AG09319 (cell line): ENCODE data around the gene SSNA1.

Experiments used
- DNase-seq: peaks from one replicate; pipeline ENCODE4 v3.0.0-alpha.2; 2010; ENCODE audit warnings: low read depth; ENCODE audit errors: extremely low read depth
- TF ChIP-seq, protein P1 (sequence below): IDR thresholded peaks from 2 replicates; pipeline ENCODE4 v1.5.1; 2011; ENCODE audit warnings: low read depth, mild to moderate bottlenecking, inconsistent platforms, low read length, moderate library complexity

The SSNA1 gene

DNA sequence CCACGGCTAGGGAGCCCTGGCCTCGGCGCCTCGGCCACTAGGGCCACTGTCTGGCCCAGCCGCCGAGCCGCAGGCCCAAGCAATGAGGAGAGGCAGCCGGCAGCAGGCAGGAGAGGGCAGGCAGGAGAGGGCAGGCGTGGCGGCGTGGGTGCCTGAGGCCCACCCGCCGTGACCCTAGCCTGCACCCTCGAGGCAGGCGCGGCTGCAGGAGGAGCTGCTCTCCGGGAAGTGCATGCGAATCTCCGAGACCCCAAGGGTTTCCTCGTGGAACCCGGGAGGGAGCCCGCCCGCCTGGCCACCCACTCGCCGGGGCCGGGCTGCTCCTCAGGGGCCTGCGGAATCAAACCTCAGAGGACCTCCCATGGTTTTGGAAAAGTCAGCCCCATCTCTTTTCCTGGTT lies 40.2 kb upstream of the SSNA1 start:
- TF ChIP-seq, protein P1, sequence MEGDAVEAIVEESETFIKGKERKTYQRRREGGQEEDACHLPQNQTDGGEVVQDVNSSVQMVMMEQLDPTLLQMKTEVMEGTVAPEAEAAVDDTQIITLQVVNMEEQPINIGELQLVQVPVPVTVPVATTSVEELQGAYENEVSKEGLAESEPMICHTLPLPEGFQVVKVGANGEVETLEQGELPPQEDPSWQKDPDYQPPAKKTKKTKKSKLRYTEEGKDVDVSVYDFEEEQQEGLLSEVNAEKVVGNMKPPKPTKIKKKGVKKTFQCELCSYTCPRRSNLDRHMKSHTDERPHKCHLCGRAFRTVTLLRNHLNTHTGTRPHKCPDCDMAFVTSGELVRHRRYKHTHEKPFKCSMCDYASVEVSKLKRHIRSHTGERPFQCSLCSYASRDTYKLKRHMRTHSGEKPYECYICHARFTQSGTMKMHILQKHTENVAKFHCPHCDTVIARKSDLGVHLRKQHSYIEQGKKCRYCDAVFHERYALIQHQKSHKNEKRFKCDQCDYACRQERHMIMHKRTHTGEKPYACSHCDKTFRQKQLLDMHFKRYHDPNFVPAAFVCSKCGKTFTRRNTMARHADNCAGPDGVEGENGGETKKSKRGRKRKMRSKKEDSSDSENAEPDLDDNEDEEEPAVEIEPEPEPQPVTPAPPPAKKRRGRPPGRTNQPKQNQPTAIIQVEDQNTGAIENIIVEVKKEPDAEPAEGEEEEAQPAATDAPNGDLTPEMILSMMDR = no peak
- no peak for DNase-seq

DNA sequence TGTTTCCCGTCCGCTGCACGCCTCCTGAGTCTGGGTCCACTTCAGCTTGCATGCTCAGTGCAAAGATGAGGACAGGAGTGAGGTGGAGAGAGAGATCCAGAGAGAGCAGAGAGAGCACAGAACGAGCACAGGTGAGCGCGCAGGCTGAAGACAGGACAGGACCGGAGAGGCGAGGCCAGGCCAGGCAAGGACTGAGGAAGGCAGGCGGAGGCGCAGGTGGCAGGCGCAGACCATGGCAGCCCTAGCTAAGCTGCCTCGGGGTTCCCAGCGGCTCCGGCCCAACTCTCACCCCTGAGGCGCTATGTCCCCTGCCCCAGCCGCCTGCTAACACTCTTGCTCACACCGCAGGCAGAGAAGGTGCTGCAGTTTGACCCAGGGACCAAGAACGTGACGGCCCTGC lies 39.8 kb upstream of the SSNA1 start:
- no peak for DNase-seq
- TF ChIP-seq, protein P1 = no peak

DNA sequence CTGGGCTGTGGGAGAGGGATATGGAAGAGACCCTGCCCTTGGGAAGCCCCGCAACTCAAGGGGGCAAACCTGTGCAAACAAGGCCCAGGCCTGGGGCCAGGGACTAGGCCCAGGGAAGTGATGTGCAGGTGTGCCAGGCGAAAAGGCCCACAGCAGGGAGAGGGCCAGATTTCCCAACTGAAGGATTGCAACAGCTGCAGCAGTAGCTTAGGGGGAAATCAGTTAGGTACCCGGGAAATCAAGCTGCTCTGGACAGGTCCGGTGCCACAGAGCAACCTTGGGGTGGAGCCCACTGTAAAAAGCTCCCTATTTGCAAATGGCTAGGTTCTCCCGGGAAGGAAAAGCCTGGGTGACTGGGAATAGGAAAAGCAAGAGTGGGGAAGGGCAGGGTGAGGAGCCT lies 39.1 kb upstream of the SSNA1 start:
- no peak for DNase-seq

DNA sequence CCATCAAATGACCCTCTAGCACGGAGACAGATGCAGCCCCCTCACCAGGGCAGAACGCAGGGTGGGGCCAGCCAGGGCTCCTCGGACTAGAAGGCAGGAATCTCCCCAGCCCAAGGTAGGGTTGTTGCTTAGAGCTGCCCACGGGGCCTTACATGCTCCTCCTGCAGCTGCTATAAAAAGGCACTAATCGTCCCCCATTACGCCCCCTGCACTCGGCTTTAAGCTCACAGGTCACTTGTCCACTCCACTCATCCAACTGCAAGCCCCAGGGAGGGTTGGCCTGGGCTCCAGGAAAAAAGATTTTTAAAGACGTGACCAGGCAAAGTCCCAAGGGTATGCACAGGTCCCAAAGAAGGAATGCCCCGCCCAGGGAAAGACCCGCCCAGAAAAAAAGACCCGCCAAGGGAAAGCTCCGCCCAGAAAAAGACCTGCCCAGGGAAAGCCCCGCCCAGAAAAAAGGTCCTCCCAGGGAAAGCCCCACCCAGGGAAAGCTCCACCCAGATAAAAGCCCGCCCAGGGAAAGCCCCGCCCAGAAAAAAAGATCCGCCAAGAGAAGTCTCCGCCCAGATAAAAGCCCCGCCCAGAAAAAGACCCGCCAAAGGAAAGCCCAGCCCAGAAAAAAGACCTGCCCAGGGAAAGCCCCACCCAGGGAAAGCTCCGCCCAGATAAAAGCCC lies 38.4 kb upstream of the SSNA1 start:
- TF ChIP-seq, protein P1 = no peak
- DNase-seq = no peak

More for the DNA sequence above, 39.1 kb upstream of the SSNA1 start:
- TF ChIP-seq, protein P1 = no peak

DNA sequence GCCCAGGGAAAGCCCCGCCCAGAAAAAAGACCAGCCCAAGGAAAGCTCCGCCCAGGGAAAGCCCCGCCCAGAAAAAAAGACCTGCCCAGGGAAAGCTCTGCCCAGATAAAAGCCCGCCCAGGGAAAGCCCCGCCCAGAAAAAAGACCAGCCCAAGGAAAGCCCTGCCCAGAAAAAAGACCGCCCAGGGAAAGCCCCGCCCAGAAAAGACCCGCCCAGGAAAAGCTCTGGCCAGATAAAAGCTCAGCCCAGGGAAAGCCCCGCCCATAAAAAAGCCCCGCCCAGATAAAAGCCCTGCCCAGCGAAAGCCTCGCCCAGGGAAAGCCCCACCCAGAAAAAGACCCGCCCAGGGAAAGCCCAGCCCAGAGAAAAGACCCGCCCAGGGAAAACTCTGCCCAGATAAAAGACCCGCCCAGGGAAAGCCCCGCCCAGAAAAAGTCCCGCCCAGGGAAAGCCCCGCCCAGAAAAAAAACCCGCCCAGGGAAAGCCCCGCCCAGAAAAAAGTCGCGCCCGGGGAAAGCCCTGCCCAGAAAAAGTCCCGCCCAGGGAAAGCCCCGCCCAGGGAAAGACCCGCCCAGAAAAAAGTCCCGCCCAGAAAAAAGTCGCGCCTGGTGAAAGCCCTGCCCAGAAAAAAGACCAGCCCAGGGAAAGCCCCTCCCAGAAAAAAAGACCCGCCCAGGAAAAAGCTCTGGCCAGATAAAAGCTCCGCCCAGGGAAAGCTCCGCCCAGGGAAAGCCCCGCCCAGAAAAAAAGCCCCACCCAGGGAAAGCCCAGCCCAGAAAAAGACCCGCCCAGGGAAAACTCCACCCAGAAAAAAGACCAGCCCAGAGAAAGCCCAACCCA lies 37.6 kb upstream of the SSNA1 start:
- no peak for DNase-seq
- TF ChIP-seq, protein P1 = no peak

DNA sequence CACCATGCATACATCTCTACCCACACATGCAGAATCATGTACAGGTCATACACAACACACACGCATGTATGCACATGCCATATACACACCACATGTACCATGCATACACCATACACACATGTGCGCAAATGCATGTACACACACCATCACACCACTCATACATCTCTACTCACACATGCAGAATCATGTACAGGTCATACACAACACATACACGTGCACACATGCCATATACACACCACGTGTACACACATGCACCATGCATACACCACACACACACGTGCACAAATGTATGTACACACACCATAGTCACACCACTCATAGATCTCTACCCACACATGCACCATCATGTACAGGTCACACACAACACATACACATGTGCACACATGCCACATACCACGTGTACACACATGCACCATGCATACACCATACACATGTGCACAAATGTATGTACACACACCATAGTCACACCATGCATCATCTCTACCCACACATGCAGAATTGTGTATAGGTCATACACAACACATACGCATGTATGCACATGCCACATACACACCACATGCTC lies 35.6 kb upstream of the SSNA1 start:
- TF ChIP-seq, protein P1 = no peak
- no peak for DNase-seq
